Adrenal gland (tissue), 12 donors: Measurements from ENCODE around the gene SEMA4G. TPM values are rescaled to one million over a fixed set of nuclear protein-coding genes. Genes with fewer than 3 reads are reported as not detected.

Experiments used
- DNase-seq, 7 donors: peaks; one replicate each; pipeline ENCODE4 v3.0.0-alpha.2; 2019 to 2020
- H3K27ac ChIP-seq, 5 donors: fragments of 200-600 bp; sonication (generic) in 4 of 5; 1 replicate in 3 of 5; 2 replicates in 2 of 5; pipeline versions ENCODE4 v1.5.1 to v1.8.0; 2016 to 2020; ENCODE audit warnings: mild to moderate bottlenecking in 1 of 5
- H3K27me3 ChIP-seq: fragments of 200-600 bp; 2 replicates; pipeline ENCODE4 v1.8.0; 2021
- H3K36me3 ChIP-seq, 2 donors: fragments of 200-600 bp; replicated peaks in 1 of 2; 1 replicate in 1 of 2; 2 replicates in 1 of 2; pipeline versions ENCODE4 v1.5.1 to v1.8.0; 2018 to 2022
- H3K4me1 ChIP-seq, 2 donors: fragments of 200-600 bp; replicated peaks in 1 of 2; 1 replicate in 1 of 2; 2 replicates in 1 of 2; pipeline versions ENCODE4 v1.5.1 to v1.8.0; 2018 to 2021
- H3K4me3 ChIP-seq, 4 donors: fragments of 200-600 bp; sonication (generic) in 3 of 4; one replicate each; pipeline ENCODE4 v1.5.1; 2016 to 2018
- H3K9me3 ChIP-seq, 3 donors: fragments of 200-600 bp; sonication (generic) in 1 of 3; replicated peaks in 1 of 3; 1 replicate in 2 of 3; 2 replicates in 1 of 3; pipeline versions ENCODE4 v1.5.1 to v1.8.0; 2016 to 2021
- POLR2A ChIP-seq, 2 donors: fragments of 450-650 bp; IDR thresholded peaks; one replicate each; pipeline ENCODE4 v1.6.1; 2017; ENCODE audit warnings: antibody characterized with exemption in 2 of 2, mild to moderate bottlenecking in 2 of 2, moderate library complexity in 1 of 2
- WGBS, 4 donors: extraction: QIAGEN DNeasy Blood & Tissue Kit in 2 of 4; methylation state at CpG; one replicate each; pipeline versions ENCODE4 v1.1.5 to v1.1.7; 2013 to 2017; 5-methylcytosine and 5-hydroxymethylcytosine counted together
- intact Hi-C, 2 donors: fragments of 100-400 bp; cut with DNase I; formaldehyde crosslinking; loops; one replicate each; pipeline versions ENCODE4 v1.14.1 to v1.15.0; 2022 to 2023
- polyA plus RNA-seq, 3 donors: library from polyadenylated mRNA; stranded (reverse); fragments of 200-250 nt in 2 of 3; fragments of 350-450 nt in 1 of 3; fragmentation: Illumina TruSeq in 1 of 3; extraction: RNeasy Lipid Tissue Mini Kit (QIAGEN cat#74804) in 1 of 3; gene quantifications; one replicate each; pipeline ENCODE4 v1.2.3, GENCODE V29; 2013 to 2014
- total RNA-seq, 9 donors: library from RNA; depleted of rRNA in 4 of 9; stranded (reverse); fragments of >200 nt in 4 of 9; fragments of 120-200 nt in 1 of 9; fragmentation: NEBNext Ultra II Directional in 1 of 9; extraction: Animal tissue kit (Norgen Biotek cat#: 25700) in 1 of 9; gene quantifications; one replicate each; pipeline versions ENCODE4 v1.1.0 to v1.2.4, GENCODE V29; 2013 to 2023
- TF ChIP-seq, protein P1 (sequence below), 6 experiments: fragments of 450-650 bp in 4 of 6; fragments of 200-600 bp in 2 of 6; sonication (generic) in 1 of 6; IDR thresholded peaks; 1 replicate in 5 of 6; 2 replicates in 1 of 6; pipeline versions ENCODE4 v1.5.1 to v1.8.0; 2016 to 2021; ENCODE audit warnings: antibody characterized with exemption in 6 of 6, mild to moderate bottlenecking in 2 of 6, moderate library complexity in 1 of 6
- donor health status: healthy with polysubstance abuse.
- donor health status: Bipolar disorder and iron deficiency.
- donor health status: DM: yes; HTN: yes; CAD: no.
- donor health status: DM: no; HTN: no; CAD: no.
- donor health status: DM: no; HTN: no; CAD: no.
- donor health status: DM: yes; HTN: yes; CAD: no.

Gene SEMA4G
- total and polyA plus RNA-seq, 12 donors: 6.0 to 21.5 (median 14.0) TPM

DNA sequence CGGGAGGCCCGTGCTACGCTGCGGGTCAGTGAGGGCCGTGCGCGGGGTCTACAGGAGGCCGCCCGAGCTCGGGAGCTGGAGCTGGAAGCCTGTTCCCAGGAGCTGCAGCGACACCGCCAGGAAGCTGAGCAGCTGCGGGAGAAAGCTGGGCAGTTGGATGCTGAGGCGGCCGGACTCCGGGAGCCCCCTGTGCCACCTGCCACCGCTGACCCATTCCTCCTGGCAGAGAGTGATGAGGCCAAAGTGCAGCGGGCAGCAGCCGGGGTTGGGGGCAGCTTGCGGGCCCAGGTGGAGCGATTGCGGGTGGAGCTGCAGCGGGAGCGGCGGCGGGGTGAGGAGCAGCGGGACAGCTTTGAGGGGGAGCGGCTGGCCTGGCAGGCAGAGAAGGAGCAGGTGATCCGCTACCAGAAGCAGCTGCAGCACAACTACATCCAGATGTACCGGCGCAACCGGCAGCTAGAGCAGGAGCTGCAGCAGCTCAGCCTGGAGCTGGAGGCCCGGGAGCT, 37.3 kb downstream of the SEMA4G start:
- intact Hi-C loops: no loop called here
- peaks cover 6 to 13% of the 10 kb centered on the region in 2 donors for H3K4me1 ChIP-seq
- H3K9me3 ChIP-seq: no peaks in the 10 kb centered on the region
- WGBS, 4 donors: 79 to 90% (median 86%) methylated on average over 16 to 33 of the region's 33 CpGs
- peak overlapping the region in 2 of 5 donors; percentile 5 to 54 for H3K27ac ChIP-seq
- no peaks in the 10 kb centered on the region for H3K27me3 ChIP-seq
- H3K4me3 ChIP-seq: no peak overlapping the region
- TF ChIP-seq, protein P1, sequence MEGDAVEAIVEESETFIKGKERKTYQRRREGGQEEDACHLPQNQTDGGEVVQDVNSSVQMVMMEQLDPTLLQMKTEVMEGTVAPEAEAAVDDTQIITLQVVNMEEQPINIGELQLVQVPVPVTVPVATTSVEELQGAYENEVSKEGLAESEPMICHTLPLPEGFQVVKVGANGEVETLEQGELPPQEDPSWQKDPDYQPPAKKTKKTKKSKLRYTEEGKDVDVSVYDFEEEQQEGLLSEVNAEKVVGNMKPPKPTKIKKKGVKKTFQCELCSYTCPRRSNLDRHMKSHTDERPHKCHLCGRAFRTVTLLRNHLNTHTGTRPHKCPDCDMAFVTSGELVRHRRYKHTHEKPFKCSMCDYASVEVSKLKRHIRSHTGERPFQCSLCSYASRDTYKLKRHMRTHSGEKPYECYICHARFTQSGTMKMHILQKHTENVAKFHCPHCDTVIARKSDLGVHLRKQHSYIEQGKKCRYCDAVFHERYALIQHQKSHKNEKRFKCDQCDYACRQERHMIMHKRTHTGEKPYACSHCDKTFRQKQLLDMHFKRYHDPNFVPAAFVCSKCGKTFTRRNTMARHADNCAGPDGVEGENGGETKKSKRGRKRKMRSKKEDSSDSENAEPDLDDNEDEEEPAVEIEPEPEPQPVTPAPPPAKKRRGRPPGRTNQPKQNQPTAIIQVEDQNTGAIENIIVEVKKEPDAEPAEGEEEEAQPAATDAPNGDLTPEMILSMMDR (IDR thresholded peaks at IDR 0.05): no peak
- no peak for TF ChIP-seq POLR2A (IDR thresholded peaks at IDR 0.05)
- peaks cover 0 to 50% of the 10 kb centered on the region in 2 donors for H3K36me3 ChIP-seq
- DNase-seq: no peak

DNA sequence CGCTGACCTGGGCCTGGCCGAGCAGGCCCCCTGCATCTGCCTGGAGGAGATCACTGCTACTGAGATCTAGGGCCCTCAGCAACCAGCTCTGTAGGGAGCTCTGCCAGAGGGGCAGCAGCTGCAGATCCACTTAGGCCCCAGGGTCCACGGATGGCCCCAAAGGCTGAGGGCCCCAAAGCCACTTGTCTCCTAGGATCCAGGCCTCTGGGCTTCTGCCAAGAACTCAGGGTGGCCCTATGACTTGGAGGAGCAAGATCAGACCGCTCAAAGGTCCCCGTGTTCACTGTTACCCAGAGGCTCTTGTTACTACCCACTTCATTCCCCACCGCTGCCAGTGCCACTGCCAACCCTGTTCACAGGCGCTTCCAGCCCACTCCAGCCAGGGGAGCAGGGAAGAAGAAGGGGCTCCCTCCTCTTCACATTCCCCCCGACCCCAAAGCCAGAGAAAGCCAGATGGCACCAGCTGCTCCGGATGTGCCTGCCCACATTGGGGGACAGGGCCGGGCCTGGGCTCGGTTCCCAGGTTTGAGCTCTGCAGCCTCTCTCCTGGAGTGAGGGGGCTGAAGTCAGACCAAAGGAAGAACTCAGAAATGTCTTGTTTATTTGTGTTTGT, 37.9 kb downstream of the SEMA4G start:
- no peak for DNase-seq
- peak overlapping the region in 2 of 5 donors; percentile 5 to 54 for H3K27ac ChIP-seq
- H3K9me3 ChIP-seq: no peaks in the 10 kb centered on the region
- no peak overlapping the region for H3K4me3 ChIP-seq
- TF ChIP-seq, protein P1 (IDR thresholded peaks at IDR 0.05): no peak
- no peak for TF ChIP-seq POLR2A (IDR thresholded peaks at IDR 0.05)
- H3K36me3 ChIP-seq: peaks cover 0 to 50% of the 10 kb centered on the region in 2 donors
- no peaks in the 10 kb centered on the region for H3K27me3 ChIP-seq
- WGBS, 4 donors: 50 to 66% (median 58%) methylated on average over 6 to 11 of the region's 11 CpGs
- H3K4me1 ChIP-seq: peaks cover under 1 to 7% of the 10 kb centered on the region in 2 donors
- intact Hi-C loops: no loop called here

DNA sequence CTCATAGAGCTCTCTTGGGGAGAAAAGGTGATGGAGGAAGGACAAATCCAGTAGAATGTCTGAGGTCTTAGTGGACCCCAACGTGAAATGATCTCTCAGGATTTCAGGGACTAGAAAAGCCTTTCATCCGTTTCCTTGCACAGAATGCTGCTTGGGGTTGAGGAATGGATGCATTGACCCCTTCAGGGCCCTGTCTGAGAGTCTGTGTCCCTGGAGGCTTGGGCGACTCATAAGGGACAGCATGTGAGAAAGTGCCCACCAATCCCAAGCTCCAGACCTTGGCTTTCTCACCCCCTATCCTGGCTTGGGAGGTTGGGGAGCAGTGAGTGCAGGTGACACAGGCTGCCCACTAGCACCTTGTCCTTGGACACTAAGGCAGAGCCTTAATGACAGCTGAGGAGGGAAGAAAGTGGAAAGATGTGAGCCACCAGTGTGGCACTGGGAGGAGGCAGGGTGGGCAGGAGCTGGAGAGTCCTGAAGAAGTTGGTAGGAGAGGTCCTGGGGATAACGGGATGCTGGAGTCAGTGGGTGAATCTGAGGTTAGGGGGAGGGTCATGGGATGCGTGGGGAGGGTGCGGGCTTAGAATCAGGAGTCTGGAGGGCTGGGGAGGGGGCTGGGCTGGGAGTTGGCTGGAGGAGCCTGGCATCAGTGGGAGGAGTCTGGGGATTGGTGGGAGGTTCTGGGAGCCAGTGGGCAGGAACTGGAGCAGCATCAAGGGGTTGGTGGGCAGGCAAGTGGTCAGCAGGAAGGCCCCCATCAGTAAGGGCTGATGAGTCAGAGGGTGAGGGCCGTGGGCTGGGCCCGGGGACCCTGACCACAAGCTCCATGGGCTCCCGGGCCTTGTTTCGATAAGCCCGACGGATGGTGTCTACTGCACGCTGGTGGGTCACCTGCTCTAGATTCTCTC, 38.9 kb downstream of the SEMA4G start:
- Histone ChIP-seq H3K9me3 (no peaks in the 10 kb centered on the region), H3K4me1 (peaks cover 0 to 7% of the 10 kb centered on the region in 2 donors), H3K36me3 (peaks cover 0 to 43% of the 10 kb centered on the region in 2 donors), H3K27me3 (no peaks in the 10 kb centered on the region), H3K27ac (peak overlapping the region in 1 of 5 donors; percentile 20), H3K4me3 (no peak overlapping the region)
- TF ChIP-seq POLR2A (IDR thresholded peaks at IDR 0.05): no peak
- TF ChIP-seq, protein P1 (IDR thresholded peaks at IDR 0.05): no peak
- intact Hi-C loops: no loop called here
- 33 to 53% (median 45%) methylated on average over 6 to 13 of the region's 13 CpGs for WGBS, 4 donors
- DNase-seq: peak in 1 of 7 donors; percentile 25

DNA sequence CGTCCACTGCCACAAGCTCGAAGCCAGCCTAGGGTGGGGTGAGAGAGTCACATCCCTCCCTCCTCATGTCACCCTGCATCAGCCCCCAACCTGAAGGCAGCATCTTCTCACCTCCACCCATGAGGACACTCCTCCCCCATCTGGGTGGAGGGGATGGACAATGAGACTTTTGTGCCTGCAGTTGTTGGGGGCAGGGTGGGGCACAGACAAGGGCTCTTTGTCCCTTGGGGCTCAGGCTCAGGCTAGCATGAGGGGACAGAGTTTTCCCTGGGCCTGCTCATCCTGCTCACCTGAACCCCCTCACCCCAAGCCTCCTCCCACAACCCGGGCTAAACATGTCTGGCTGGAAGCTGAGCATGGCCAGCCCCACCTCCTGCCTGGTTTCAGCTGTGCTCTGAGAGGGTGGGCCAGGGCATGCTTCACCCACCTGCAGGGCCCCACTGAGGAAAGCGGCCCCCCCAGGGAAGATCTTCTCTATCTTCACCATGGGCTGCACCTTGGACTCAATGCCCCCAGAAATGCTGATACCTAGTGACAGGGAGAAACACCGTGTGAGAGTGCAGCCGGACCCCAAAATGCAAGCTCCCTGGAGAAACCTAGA, 39.6 kb downstream of the SEMA4G start:
- Histone ChIP-seq H3K27me3 (no peaks in the 10 kb centered on the region), H3K4me3 (no peak overlapping the region), H3K9me3 (no peaks in the 10 kb centered on the region), H3K4me1 (peaks cover 0 to 10% of the 10 kb centered on the region in 2 donors), H3K27ac (peak overlapping the region in 1 of 5 donors; percentile 20), H3K36me3 (peaks cover 0 to 35% of the 10 kb centered on the region in 2 donors)
- TF ChIP-seq POLR2A (IDR thresholded peaks at IDR 0.05): no peak
- TF ChIP-seq, protein P1 (IDR thresholded peaks at IDR 0.05): no peak
- DNase-seq: no peak
- intact Hi-C loops: no loop called here
- WGBS, 4 donors: 80 to 100% (median 83%) methylated on average over 2 to 6 of the region's 6 CpGs
